EL (cell line): ENCODE data around the gene GRK5.

Experiments used
- DNase-seq: peaks from one replicate; pipeline ENCODE4 v3.0.0-alpha.2; 2016

Gene GRK5

GRCh38 chr10:119320981-119321380 is 113.6 kb downstream of the GRK5 start:
- no peak for DNase-seq

- no peak for DNase-seq
These were observed 116.0 kb downstream of the GRK5 start for GRCh38 chr10:119323085-119324016.

- no peak for DNase-seq
These were observed 117.8 kb downstream of the GRK5 start for GRCh38 chr10:119325131-119325530.

- no peak for DNase-seq
These were observed 118.8 kb downstream of the GRK5 start for GRCh38 chr10:119326167-119326566.

DNA sequence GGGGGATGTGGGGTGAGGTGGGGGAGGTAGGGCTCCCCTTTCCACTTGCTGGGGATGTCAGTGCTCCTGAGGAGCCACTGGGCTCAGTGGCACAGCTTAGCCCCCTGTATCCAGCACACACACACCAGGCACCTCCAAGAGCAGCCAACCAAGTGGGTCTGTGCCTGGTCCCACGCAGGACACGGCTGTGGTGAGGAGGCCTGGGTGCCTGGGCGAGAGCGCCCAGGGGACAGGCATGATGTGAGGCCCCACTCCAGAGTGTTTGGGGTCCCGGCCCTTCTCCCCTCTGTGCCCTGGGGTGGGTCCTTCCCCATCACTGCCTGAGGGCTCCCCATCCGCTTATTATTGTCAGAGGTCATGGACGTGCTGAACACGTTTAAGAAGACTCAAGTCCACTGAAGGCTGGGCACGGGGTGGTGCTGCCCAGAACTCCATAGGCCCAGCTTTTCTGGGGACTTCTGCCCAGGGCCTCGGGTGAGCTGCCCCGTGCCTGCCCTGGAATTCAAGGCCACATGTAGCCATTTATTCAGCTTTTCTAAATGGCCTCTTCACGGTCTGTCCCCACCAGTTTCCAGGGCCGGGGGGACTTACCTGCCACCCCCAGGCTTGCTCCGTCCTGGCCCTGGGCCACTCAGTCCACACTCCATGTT is 119.8 kb downstream of the GRK5 start:
- DNase-seq = no peak

GRCh38 chr10:119328223-119328622 is 120.9 kb downstream of the GRK5 start:
- DNase-seq = no peak

DNA sequence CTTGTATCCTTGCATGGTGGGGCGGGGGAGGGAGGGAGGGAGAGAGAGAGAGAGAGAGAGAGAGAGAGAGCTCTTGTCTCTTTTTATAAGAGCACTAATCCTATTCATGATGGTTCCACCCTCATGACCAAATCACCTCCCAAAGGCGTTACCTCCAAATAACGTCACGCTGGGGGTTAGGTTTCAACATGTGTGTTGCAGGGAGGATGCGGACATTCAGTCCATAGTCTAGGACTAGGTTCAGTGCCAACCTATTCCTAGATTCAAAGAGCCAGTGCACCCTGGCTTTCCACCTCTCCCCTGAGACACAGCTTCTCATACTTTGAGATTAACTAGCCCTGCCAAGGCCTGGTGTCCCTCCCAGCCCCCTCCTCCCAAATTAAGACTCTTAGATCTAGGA is 123.0 kb downstream of the GRK5 start:
- no peak for DNase-seq

DNA sequence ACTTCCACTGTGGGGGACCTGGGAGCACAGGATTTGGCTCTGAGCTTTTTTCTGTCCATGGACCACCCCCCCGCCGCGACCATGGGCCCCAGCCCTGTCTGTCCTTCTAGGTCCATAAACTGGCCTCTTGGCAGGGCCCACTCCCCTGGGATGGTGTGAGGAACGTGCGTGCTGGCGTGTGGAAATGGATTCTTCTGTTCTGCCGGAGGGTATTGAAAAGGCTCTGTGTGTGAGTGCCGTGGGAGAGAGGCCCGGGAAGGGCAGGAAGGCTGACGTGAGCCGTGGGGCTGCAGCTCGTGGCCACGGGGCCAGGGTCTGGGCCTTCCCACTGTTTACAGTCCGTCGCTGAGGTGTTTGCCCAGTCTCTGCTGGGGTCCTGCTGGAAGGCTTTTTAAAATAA is 123.7 kb downstream of the GRK5 start:
- DNase-seq = no peak

DNA sequence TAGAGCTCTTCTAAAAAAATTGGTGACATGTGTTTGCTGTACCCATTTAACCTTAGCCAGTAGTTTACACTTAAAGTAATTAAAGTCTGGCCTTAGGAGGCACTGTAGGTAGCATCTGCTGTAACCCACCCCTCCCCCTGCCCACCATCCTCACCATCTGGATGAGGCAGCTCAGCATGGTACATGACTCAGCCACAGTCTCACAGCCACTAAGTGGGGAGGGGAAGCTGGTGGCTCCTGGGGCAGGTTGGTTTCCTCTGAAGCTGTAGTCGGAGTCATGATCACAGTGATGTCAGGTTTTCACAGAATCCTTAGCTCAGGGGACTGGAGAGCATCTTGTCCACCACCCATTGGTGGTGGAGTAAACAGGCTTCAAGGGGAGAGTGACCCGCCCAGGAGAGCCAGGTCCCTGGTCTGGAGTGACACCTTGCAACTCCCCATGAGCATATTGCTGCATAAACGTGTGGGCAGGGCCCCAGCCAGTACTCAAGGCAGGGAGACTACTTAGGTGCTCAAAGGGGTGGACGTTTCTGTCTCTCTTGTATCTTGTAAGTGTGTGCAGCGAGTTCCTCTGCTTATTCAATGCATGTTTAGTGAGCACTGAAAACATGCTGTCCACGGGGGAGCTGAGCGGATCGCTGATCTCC is 125.9 kb downstream of the GRK5 start:
- DNase-seq = peak; percentile 63

DNA sequence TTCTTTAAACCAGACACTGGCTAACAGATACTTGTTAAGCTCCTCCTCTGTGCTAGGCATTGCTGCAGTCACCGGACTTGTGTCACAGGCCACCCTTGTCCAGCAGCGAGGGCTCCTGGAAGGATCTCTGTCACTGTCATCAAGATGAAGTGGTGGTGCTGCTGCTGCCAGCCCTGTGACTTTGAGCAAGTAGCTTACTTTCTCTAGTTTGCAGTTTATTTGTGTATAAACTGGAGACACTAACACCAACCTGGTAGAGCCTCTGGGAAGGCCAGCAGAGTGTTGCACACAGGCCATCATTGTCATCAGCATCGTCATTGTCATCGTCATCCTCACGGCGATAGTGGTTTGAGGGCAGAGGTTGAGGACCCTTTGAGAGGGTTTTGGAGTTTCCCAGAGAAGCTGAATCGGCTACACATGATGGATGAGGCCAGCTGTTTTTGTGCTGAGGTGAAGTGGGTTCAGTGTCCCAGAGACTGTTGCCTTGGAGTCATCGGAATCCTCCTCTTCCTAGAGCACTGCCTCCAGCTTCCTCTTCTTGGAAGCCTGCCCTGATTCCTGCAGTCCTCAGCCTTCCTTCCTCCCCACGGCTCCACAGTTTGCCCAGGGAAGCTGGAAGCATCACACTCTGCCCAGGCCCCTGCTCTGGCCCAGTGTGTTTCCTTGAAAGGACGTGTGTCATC is 128.4 kb downstream of the GRK5 start:
- peak; percentile 13 for DNase-seq

- no peak for DNase-seq
These were observed 129.2 kb downstream of the GRK5 start for GRCh38 chr10:119336599-119336998.

- no peak for DNase-seq
These were observed 129.9 kb downstream of the GRK5 start for GRCh38 chr10:119337223-119337622.

- DNase-seq = peak; percentile 72
These were observed 130.5 kb downstream of the GRK5 start for GRCh38 chr10:119337796-119338432.

DNA sequence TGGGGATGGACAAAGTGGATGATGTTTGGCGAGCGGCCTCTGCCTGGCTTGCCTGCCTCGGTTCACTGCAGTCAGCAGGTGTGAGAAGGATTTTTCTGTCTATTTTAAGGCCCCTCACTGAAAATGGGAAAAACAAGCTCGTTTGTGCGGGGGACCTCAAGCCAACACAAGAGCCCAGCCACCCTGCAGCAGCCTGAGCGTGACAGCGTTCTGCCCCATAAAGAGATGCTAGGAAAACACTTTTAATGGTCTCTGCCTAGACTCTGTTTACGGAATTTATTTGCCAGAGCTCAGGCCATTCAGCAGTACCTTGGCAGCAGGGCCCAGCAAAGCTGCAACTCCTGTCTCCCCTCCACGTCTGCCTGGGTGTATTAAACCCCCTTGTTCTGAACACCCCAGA is 131.7 kb downstream of the GRK5 start:
- no peak for DNase-seq

DNA sequence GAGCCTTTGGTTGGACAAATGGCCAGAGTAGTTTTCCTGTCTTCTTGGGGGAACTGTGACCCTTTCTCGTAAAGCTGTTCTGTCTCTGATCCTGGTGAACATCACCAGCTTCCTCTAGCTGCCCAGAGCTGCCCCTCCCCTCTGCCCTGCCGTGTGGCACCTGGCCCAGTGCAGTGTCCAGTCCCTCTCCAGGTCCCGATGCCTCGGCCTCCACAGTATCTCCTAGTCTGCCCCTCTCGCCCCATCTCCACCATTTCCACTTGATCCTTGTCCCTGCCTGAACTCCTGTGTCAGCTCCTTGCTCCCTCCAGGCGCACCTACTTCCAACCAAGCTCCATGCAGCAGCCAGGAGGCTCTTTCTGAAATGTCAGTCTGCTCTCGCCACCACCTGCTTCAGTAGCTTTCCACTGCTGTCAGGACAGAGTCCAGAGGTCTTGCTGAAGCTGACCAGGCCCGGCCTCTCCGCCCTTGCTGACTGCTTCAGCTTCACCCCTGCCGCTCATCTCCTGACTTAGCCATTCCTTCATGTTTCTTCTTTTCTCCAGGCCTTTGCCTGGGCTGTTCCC is 133.6 kb downstream of the GRK5 start:
- no peak for DNase-seq

DNA sequence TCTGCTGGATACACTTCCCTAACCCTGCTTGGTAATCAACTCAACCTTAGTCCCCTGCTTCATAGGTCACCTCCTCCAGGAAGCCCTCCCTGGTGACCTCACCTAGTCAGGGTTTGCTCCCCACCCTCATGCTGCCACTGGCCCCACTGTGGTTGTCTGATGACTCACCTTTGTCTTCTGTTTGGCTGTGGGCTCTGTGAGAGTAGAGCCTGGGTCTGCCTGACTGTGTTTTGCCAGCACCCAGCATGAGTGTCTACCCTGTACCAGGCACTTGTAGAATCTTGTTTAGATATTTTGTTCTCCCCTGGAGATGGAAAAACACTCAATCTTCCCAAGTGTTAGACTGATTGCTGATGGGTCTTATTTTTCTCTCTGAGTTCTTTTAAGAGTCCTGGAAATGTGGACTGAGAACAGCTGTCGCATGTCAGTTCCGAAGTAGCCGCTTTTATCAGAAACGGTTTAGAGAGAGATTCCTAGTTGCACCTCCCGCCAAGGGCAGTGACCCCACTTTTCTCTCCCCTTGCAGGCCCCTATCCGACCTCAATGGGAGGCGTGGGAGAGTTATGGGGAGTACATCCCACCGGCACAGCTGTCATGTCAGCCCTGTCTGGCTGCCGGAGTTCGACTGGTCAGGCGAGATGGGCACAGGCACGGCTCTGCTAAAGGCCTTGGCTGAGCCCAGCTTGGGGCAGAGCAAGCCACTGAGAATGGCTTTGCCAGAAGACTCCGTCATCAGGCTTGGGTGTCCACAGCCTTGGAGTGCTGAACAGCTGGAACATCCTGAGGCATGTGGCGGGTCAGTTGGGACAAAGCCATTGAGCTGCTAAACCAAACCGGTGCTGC is 134.3 kb downstream of the GRK5 start:
- DNase-seq = peak; percentile 66

DNA sequence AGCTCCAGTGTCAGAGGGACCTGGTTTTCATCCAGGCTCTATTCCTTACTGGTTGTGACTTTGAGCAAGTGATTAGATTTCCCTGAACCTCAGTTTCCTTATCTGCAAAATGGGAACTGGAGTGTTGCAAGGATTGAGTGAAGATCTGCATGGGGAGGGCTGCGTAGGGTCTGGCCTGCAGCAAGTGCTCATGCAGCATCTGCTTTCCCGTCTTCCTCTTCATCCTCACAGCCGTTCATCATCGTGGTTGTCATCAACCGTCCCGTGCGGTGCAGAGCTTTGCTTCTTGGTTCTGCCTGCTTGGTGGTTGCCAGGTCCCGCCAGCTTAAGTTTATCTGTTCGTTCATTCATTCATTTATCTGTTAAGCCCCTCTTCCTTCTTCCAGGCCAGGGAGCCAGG is 135.0 kb downstream of the GRK5 start:
- DNase-seq = no peak

- DNase-seq = no peak
These were observed 135.7 kb downstream of the GRK5 start for GRCh38 chr10:119343011-119343601.

GRCh38 chr10:119344381-119344780 is 137.0 kb downstream of the GRK5 start:
- no peak for DNase-seq

- no peak for DNase-seq
These were observed 138.9 kb downstream of the GRK5 start for GRCh38 chr10:119346095-119346832.
